ENCODE data around the gene ZNG1F. TPM values are rescaled to one million over a fixed set of nuclear protein-coding genes. Genes with fewer than 3 reads are reported as not detected.
"Not testable (repeated sequence)": the region's sequence is repeated elsewhere in the genome, so short reads cannot be mapped to it uniquely, and the experiment has no call there.

ZNG1F gene
- total and polyA plus RNA-seq, 2 experiments from 2014 or later = 13.3 to 14.0 TPM

DNA sequence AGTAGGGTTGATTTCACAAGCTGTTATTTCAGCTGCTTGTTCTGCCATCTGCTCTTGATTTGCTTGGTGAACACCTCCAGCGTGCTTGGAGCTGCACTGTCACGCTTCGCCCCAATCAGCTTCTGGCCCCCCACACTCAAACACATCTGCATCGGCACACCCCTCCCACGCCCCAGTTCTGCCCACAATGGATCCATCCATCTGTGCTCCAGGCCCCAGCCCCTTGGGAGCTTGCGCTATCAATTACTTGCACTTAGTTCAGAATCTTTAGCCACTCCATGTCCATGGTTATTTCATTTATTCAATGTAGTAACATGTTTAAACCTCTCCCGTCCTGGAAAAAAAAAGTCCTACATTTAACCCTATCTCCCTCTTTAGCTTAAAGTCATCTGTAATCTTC, 88.6 kb downstream of the ZNG1F start:
- not testable (repeated sequence) for H3K36me3 ChIP-seq (ENCODE audit: insufficient read depth); DNase-seq (ENCODE audit: low spot score); H2AFZ ChIP-seq; H3K4me2 ChIP-seq; H3K4me3 ChIP-seq; H4K20me1 ChIP-seq (replicated peaks; ENCODE audit: insufficient read depth); ATAC-seq; H3K79me2 ChIP-seq (replicated peaks; ENCODE audit: insufficient read depth); H3K9me2 ChIP-seq (ENCODE audit: insufficient read depth); H3K27ac ChIP-seq (ENCODE audit: low read depth); H3K36me3 Mint-ChIP-seq (ENCODE audit: low read depth); H3F3A ChIP-seq (replicated peaks; ENCODE audit: low read depth); H3K4me1 ChIP-seq (ENCODE audit: insufficient read depth); H3K4me3 Mint-ChIP-seq; H3K27ac Mint-ChIP-seq; H3K4me1 Mint-ChIP-seq
- peaks cover 54% of the 10 kb centered on the region for H3K27me3 ChIP-seq (ENCODE audit: insufficient read depth)
- Mint-ChIP-seq H3K9me3 (peaks cover 25% of the 10 kb centered on the region), H3K27me3 (ENCODE audit: insufficient read depth, low read depth, poor library complexity) (peaks cover 14% of the 10 kb centered on the region)

DNA sequence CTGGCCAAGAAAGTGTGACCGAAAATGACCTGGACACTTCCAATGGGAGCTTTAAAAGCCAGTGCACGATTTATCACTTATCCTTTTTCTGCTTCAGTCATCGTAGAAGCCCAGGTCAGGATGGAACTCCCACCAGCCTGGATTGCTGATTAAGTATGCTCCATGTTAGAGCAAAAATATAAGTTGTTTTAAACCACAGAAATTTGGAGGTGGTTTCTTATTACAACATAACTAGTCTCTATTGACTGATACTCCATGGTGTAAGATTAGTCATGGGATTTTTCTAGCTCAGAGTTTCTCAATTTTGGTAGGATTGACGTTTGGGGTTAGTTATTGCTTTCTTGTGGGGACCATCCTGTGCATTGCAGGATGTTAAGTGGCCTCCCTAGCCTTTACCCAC, 90.4 kb downstream of the ZNG1F start:
- H3F3A ChIP-seq (replicated peaks; ENCODE audit: low read depth); ATAC-seq; H2AFZ ChIP-seq; H3K36me3 Mint-ChIP-seq (ENCODE audit: low read depth); DNase-seq (ENCODE audit: low spot score); H3K27ac Mint-ChIP-seq; H3K4me1 ChIP-seq (ENCODE audit: insufficient read depth); H3K79me2 ChIP-seq (replicated peaks; ENCODE audit: insufficient read depth); H3K9me2 ChIP-seq (ENCODE audit: insufficient read depth); H3K4me1 Mint-ChIP-seq; H3K4me2 ChIP-seq; H3K4me3 ChIP-seq; H4K20me1 ChIP-seq (replicated peaks; ENCODE audit: insufficient read depth); H3K4me3 Mint-ChIP-seq; H3K27ac ChIP-seq (ENCODE audit: low read depth); H3K36me3 ChIP-seq (ENCODE audit: insufficient read depth): not testable (repeated sequence)
- Mint-ChIP-seq H3K9me3 (peaks cover 25% of the 10 kb centered on the region), H3K27me3 (ENCODE audit: insufficient read depth, low read depth, poor library complexity) (peaks cover 15% of the 10 kb centered on the region)
- H3K27me3 ChIP-seq (ENCODE audit: insufficient read depth) = peaks cover 53% of the 10 kb centered on the region

DNA sequence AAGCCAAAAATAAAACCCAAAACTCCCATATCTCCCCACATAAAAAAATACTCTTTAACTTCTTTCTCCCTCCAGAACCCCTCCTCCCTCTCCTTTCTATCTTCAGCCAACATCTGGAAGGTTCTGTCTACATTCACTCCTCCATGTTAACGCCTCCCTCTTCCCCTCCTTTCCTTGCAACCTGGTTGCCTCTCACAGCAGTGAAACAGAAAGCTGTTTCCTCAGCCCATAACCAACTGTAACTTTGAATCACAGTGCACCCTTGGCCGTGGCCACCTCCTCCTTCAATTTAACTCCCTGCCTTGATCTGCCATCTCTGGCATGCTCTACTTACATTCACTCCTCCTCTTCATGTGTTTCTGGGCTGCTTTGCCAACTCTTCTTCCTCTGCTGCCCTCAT, 94.1 kb downstream of the ZNG1F start:
- Mint-ChIP-seq H3K27me3 (ENCODE audit: insufficient read depth, low read depth, poor library complexity) (peaks cover 15% of the 10 kb centered on the region), H3K9me3 (peaks cover 18% of the 10 kb centered on the region)
- not testable (repeated sequence) for H3K79me2 ChIP-seq (replicated peaks; ENCODE audit: insufficient read depth); H3K36me3 ChIP-seq (ENCODE audit: insufficient read depth); H3K4me1 Mint-ChIP-seq; H4K20me1 ChIP-seq (replicated peaks; ENCODE audit: insufficient read depth); DNase-seq (ENCODE audit: low spot score); H3K9me2 ChIP-seq (ENCODE audit: insufficient read depth); ATAC-seq; H3F3A ChIP-seq (replicated peaks; ENCODE audit: low read depth); H2AFZ ChIP-seq; H3K4me3 Mint-ChIP-seq; H3K36me3 Mint-ChIP-seq (ENCODE audit: low read depth); H3K4me2 ChIP-seq; H3K4me3 ChIP-seq; H3K27ac ChIP-seq (ENCODE audit: low read depth); H3K4me1 ChIP-seq (ENCODE audit: insufficient read depth); H3K27ac Mint-ChIP-seq
- peaks cover 54% of the 10 kb centered on the region for H3K27me3 ChIP-seq (ENCODE audit: insufficient read depth)

DNA sequence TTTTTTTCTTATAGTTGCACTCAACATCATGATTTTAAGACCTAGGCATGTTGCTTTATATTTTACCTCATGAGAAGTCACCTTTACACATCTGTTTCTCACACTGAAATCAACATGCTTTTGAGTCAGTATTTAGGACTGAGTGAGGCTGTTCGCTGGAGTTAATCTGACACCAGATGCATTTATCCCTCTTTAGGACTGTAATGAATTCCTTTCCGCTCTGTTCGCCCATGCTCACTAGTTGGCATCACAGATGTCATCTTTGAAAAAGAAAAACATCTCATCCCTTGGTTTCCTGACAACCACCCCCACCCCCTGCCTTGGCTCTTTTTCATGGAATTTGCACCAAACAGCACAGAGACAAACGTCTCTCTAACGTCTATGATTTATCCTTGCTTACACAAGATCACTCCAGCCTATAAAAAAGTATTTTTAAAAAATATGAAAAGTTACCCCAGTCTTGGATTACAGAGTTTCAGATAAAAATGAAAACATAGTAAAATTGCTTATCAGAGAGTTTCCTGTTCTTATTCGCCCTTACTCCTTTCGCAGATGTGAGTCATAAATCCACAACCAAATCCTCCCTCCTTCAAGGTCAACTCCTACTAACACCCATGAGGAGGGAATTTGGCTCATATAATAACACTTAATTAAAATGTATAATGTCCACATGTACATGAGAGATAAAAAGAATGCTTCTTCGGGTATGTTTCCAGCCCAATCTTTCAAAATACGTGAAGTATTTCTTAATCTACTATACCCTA, 94.9 kb downstream of the ZNG1F start:
- H4K20me1 ChIP-seq (replicated peaks; ENCODE audit: insufficient read depth); H3K4me3 ChIP-seq; ATAC-seq; H2AFZ ChIP-seq; H3K27ac Mint-ChIP-seq; H3K27ac ChIP-seq (ENCODE audit: low read depth); H3K36me3 Mint-ChIP-seq (ENCODE audit: low read depth); H3K4me1 Mint-ChIP-seq; H3K4me3 Mint-ChIP-seq; H3F3A ChIP-seq (replicated peaks; ENCODE audit: low read depth); H3K79me2 ChIP-seq (replicated peaks; ENCODE audit: insufficient read depth); H3K36me3 ChIP-seq (ENCODE audit: insufficient read depth); H3K4me1 ChIP-seq (ENCODE audit: insufficient read depth); DNase-seq (ENCODE audit: low spot score); H3K9me2 ChIP-seq (ENCODE audit: insufficient read depth); H3K4me2 ChIP-seq: not testable (repeated sequence)
- H3K9me3 Mint-ChIP-seq = peaks cover 18% of the 10 kb centered on the region
- H3K27me3 Mint-ChIP-seq (ENCODE audit: insufficient read depth, low read depth, poor library complexity) = peaks cover 19% of the 10 kb centered on the region
- H3K27me3 ChIP-seq (ENCODE audit: insufficient read depth) = peaks cover 56% of the 10 kb centered on the region

DNA sequence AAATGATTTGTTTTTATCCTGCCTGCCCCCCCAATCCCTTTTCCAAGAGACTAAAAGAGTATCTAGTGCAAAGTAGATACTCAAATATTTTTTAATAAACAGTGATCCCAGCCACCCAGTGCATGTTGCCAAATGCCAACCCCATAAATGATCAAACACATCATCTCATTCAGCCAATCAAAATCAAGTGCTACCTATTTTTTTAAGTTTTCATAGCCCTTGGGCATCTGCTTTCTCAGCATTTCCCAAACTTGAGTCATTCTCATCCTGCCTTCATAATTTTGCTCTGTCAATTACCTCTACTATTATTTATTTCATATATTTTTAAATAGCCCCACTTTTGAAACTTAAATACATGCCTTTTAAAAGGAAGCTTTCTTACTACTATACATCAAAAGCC, 98.2 kb downstream of the ZNG1F start:
- not testable (repeated sequence) for H3K9me3 Mint-ChIP-seq; H3K27ac ChIP-seq (ENCODE audit: low read depth); H3K4me1 Mint-ChIP-seq; H3K79me2 ChIP-seq (replicated peaks; ENCODE audit: insufficient read depth); DNase-seq (ENCODE audit: low spot score); H3F3A ChIP-seq (replicated peaks; ENCODE audit: low read depth); H3K36me3 ChIP-seq (ENCODE audit: insufficient read depth); H4K20me1 ChIP-seq (replicated peaks; ENCODE audit: insufficient read depth); H3K36me3 Mint-ChIP-seq (ENCODE audit: low read depth); H3K4me1 ChIP-seq (ENCODE audit: insufficient read depth); H3K9me2 ChIP-seq (ENCODE audit: insufficient read depth); H3K4me3 Mint-ChIP-seq; H3K27ac Mint-ChIP-seq; H3K4me2 ChIP-seq; ATAC-seq; H3K4me3 ChIP-seq; H2AFZ ChIP-seq
- H3K27me3 ChIP-seq (ENCODE audit: insufficient read depth) = peaks cover 61% of the 10 kb centered on the region
- peaks cover 33% of the 10 kb centered on the region for H3K27me3 Mint-ChIP-seq (ENCODE audit: insufficient read depth, low read depth, poor library complexity)

DNA sequence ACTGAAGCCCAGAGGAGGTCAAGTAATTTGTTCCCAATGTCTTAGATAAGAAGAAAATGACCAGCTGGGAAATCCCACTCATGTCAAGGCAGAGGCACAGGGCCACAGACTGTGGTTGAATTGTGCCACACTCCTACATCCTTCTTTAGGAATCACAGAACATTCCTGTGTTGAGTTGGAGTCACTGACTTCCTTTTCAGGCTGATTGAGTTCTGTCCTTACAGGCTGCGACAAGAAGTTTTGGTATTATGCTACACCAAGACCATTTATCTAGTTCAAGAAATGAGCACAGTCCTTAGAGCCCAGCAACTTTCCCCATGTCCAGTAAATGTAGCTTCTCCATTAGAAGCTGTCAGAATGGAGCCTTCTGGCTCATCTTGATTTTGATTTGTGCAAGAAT, 98.7 kb downstream of the ZNG1F start:
- H3K4me3 Mint-ChIP-seq = not testable (repeated sequence)

More for the DNA sequence above, 98.7 kb downstream of the ZNG1F start:
- peaks cover 65% of the 10 kb centered on the region for H3K27me3 ChIP-seq (ENCODE audit: insufficient read depth)
- peaks cover 36% of the 10 kb centered on the region for H3K27me3 Mint-ChIP-seq (ENCODE audit: insufficient read depth, low read depth, poor library complexity)
- H2AFZ ChIP-seq; H4K20me1 ChIP-seq (replicated peaks; ENCODE audit: insufficient read depth); H3K9me3 Mint-ChIP-seq; H3K79me2 ChIP-seq (replicated peaks; ENCODE audit: insufficient read depth); H3K27ac ChIP-seq (ENCODE audit: low read depth); H3K4me1 Mint-ChIP-seq; H3K36me3 Mint-ChIP-seq (ENCODE audit: low read depth); H3F3A ChIP-seq (replicated peaks; ENCODE audit: low read depth); H3K9me2 ChIP-seq (ENCODE audit: insufficient read depth); H3K36me3 ChIP-seq (ENCODE audit: insufficient read depth); H3K4me3 ChIP-seq; ATAC-seq; H3K4me2 ChIP-seq; H3K27ac Mint-ChIP-seq; H3K4me1 ChIP-seq (ENCODE audit: insufficient read depth); DNase-seq (ENCODE audit: low spot score): not testable (repeated sequence)

Data from GM23338 (cell line).